ENCODE results near the gene C14orf132.

C14orf132 gene

GRCh38 chr14:96131836-96132235 lies 92.7 kb downstream of the C14orf132 start:
- TF ChIP-seq GATA3 (IDR thresholded peaks at IDR 0.05; ENCODE audit: low read depth, low read length) (no peak), GATA2 (IDR thresholded peaks at IDR 0.05; ENCODE audit: low read depth, low read length) (no peak)

GRCh38 chr14:96134508-96134907 lies 95.3 kb downstream of the C14orf132 start:
- no peak for TF ChIP-seq GATA2 (IDR thresholded peaks at IDR 0.05; ENCODE audit: low read depth, low read length)
- TF ChIP-seq GATA3 (IDR thresholded peaks at IDR 0.05; ENCODE audit: low read depth, low read length): no peak

- TF ChIP-seq GATA3 (IDR thresholded peaks at IDR 0.05; ENCODE audit: low read depth, low read length): no peak
- no peak for TF ChIP-seq GATA2 (IDR thresholded peaks at IDR 0.05; ENCODE audit: low read depth, low read length)
Measured at GRCh38 chr14:96135285-96135684, 96.1 kb downstream of the C14orf132 start.

- TF ChIP-seq GATA2 (IDR thresholded peaks at IDR 0.05; ENCODE audit: low read depth, low read length) (no peak), GATA3 (IDR thresholded peaks at IDR 0.05; ENCODE audit: low read depth, low read length) (no peak)
Measured at GRCh38 chr14:96136371-96137005, 97.3 kb downstream of the C14orf132 start.

GRCh38 chr14:96138241-96138640 lies 99.1 kb downstream of the C14orf132 start:
- no peak for TF ChIP-seq GATA2 (IDR thresholded peaks at IDR 0.05; ENCODE audit: low read depth, low read length)
- no peak for TF ChIP-seq GATA3 (IDR thresholded peaks at IDR 0.05; ENCODE audit: low read depth, low read length)

GRCh38 chr14:96139169-96139568 lies 100.0 kb downstream of the C14orf132 start:
- TF ChIP-seq GATA3 (IDR thresholded peaks at IDR 0.05; ENCODE audit: low read depth, low read length) (no peak), GATA2 (IDR thresholded peaks at IDR 0.05; ENCODE audit: low read depth, low read length) (no peak)

GRCh38 chr14:96139879-96140278 lies 100.7 kb downstream of the C14orf132 start:
- TF ChIP-seq GATA2 (IDR thresholded peaks at IDR 0.05; ENCODE audit: low read depth, low read length): no peak
- no peak for TF ChIP-seq GATA3 (IDR thresholded peaks at IDR 0.05; ENCODE audit: low read depth, low read length)

- no peak for TF ChIP-seq GATA3 (IDR thresholded peaks at IDR 0.05; ENCODE audit: low read depth, low read length)
- no peak for TF ChIP-seq GATA2 (IDR thresholded peaks at IDR 0.05; ENCODE audit: low read depth, low read length)
Measured at GRCh38 chr14:96140952-96141351, 101.8 kb downstream of the C14orf132 start.
